Cardiac fibroblast (primary cell): ENCODE data around the gene IGLL5.

Source experiments
- DNase-seq, 2 donors: peaks; one replicate each; pipeline versions ENCODE4 v3.0.0 to v3.0.0-alpha.2; 2010; ENCODE audit warnings: low read depth in 2 of 2
- H3K4me3 ChIP-seq, 2 donors: replicated peaks in 1 of 2; 1 replicate in 1 of 2; 2 replicates in 1 of 2; pipeline ENCODE4 v1.5.1; 2011; ENCODE audit warnings: low read depth in 2 of 2, low read length in 2 of 2, mild to moderate bottlenecking in 2 of 2, moderate library complexity in 1 of 2
- TF ChIP-seq, protein P1 (sequence below): IDR thresholded peaks from one replicate; pipeline ENCODE4 v1.5.1; 2011; ENCODE audit warnings: low read depth, mild to moderate bottlenecking, low read length, inconsistent platforms

Gene IGLL5

DNA sequence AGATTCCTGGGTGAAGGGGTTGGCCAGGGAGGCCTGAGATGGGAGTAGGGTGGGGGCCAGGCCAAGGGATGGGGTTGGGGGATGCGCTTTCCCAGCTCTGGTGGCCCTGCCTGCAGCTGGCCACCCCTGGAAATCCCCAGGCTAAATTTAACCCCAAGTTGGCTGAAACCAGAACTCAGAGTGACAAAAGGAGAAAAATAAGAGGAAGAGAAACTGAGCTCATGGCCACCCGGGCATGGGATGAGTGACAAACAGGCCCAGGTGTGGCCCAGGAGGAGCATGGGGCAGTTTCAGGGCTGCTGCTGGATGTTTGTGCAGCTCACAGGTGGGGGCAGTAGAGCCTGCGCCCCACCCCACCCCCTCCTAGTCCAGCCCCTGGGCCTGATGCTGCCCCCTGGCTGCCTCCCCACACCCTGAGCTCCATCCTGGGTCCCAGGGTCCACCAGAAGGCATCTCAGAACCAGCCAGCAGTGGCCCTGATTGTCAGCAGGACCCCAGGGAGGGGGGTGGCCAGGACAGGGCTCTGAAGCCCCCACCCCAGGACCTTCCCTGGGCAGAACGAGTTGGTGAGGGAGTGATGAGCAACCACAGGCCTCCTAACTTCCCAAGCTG is 48.0 kb downstream of the IGLL5 start:
- TF ChIP-seq, protein P1, sequence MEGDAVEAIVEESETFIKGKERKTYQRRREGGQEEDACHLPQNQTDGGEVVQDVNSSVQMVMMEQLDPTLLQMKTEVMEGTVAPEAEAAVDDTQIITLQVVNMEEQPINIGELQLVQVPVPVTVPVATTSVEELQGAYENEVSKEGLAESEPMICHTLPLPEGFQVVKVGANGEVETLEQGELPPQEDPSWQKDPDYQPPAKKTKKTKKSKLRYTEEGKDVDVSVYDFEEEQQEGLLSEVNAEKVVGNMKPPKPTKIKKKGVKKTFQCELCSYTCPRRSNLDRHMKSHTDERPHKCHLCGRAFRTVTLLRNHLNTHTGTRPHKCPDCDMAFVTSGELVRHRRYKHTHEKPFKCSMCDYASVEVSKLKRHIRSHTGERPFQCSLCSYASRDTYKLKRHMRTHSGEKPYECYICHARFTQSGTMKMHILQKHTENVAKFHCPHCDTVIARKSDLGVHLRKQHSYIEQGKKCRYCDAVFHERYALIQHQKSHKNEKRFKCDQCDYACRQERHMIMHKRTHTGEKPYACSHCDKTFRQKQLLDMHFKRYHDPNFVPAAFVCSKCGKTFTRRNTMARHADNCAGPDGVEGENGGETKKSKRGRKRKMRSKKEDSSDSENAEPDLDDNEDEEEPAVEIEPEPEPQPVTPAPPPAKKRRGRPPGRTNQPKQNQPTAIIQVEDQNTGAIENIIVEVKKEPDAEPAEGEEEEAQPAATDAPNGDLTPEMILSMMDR, result no peak
- no peak overlapping the region for H3K4me3 ChIP-seq
- DNase-seq, result no peak

DNA sequence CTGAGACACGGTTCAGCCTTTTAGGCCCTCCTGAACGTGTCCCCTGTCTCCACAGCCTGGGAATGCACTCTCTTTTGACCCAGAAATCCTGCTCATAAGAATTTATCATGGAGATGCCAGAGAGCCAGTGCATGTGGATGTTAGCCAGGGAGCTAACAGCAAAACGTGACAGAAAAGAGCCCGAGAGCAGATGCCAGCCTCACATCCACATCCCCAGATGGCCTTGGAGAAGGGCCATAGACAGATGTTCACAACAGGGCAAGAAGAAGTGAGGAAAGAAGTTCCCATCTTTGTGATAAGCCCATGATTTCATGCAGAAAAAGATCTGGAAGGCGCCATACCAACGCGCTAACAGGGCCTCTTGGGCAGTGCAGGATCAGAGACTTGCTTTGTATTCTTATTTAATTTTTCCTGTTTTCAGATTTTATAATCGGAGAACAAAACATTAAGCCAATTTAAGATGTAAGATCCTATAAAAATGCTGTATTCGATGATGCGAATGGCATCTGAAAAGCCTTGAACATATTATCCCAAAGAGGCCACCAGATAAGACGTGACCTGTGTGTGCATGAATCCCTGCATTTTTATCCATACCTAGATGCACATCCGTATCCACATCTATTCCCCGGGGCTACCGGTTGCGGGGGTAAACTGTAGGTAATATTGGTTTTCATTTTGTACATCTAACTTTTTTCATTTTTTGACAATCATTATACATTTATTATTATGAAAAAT is 48.7 kb downstream of the IGLL5 start:
- TF ChIP-seq, protein P1, result no peak
- H3K4me3 ChIP-seq, result no peak overlapping the region
- no peak for DNase-seq

DNA sequence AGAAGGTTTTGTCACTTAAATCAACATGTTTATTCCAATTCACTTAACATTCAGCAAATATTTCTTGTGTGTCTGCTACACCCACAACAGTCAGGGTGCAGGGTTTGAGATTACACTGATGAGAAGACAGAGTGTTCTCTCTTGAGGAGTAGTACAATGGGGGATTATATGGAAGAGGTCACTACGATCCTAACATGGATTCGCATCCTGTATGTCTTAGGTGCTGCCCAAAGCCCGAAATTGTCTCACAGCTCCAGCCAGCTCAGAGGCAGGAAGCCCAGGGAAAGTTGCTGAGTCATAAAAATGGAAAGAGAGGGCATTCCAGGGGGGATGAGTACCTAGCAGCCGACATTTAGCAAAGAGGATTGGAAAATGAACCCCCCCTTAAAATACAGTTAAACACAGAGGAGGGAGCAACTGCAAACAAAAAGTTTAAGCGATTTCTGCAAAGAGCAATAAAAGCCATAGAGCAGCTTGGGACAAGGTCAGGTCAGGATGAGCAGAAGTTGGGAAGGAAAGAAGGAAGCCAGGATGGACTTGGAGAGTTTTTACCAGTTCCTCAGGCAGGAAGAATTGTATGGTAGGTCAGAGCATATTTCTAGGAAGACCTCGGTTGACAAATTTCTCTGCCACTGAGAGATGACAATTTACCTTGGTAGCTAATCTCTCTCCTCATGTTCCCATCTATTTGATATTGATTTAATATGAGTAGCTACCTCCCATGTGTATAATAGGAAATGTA is 49.5 kb downstream of the IGLL5 start:
- no peak overlapping the region for H3K4me3 ChIP-seq
- TF ChIP-seq, protein P1, result no peak
- no peak for DNase-seq

DNA sequence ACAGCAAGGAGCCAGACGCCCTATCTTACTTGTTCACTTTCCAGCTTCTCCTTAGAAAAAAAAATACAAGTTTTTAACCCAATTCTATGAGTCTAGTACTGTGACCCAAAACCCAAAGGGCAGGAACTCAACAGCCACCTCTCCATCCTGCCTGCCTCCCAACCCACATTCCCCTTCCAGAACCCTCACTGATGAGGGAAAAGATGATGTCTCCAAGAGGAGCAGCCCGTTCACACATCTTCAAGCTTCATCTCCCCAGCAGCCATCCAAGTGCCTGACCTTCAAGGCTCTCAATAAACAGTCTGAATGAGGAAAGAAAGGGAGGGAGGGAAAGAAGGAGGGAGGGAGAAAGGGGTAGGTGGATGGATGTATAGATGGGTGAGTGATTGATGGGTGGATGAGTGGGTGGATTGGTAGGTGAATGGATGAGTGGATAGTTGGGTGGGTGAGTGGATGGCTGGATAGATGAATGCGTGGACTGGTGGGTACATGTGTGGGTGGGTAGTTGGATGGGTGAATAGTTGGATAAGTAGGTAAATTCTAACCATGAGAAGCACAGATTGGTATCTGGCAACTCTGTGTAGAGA is 50.4 kb downstream of the IGLL5 start:
- DNase-seq, result no peak
- TF ChIP-seq, protein P1, result no peak
- no peak overlapping the region for H3K4me3 ChIP-seq

DNA sequence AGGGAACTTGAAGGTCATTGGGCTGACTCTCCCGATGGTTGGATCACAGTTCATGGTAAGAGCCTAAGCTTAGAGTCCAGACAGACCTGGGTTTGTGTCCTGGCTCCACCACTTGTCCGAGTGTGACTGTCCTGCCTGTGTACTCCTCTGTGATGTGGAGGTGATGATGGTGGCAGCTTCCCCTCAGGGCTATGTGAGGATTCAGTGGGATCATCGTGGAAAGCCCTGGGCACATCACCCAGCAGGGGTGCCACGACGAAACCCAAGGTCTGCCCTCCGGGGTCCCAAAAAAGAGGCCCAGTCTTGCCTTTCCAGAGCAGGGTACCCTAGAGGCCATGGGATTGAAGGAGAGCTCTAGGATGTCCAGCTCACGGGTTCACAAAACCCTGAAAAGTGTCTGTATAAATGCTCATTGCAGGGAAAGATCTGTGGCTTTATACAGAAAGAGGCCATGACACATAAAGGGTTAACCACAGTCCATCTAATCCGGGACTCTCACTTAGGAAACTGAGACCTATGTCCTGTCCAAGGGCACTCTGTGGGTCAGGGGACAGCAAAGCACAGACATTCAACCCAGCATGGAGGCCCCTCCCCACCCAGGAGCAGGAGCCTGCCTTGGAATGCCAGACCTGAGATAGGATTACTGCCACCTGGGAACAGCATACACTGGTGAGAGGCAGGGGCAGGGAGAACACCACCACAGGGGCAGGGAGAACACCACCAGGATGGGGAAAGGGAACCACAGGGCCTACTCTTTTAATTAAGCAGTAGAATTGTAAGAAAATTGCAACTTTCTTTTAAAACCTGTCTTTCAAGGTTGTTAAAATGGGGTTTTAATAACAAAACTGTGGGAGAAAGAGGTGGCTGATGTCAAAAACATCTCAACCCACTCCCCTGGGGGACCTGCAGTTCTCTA is 51.3 kb downstream of the IGLL5 start:
- TF ChIP-seq, protein P1, result no peak
- no peak for DNase-seq
- no peak overlapping the region for H3K4me3 ChIP-seq
